Left ventricle myocardium inferior (tissue), 1 donor: ENCODE measurements around the gene ARHGAP4. TPM values are rescaled to one million over a fixed set of nuclear protein-coding genes. Genes with fewer than 3 reads are reported as not detected.

ENCODE experiments used
- DNase-seq: peaks from one replicate; pipeline ENCODE4 v3.0.0-alpha.2; 2020
- H3K27ac ChIP-seq: fragments of 200-600 bp; replicated peaks from 2 replicates; pipeline ENCODE4 v1.8.0; 2021
- H3K27me3 ChIP-seq: fragments of 200-600 bp; 2 replicates; pipeline ENCODE4 v1.8.0; 2021; ENCODE audit warnings: low read depth
- H3K36me3 ChIP-seq: fragments of 200-600 bp; 2 replicates; pipeline ENCODE4 v1.8.0; 2021
- H3K4me1 ChIP-seq: fragments of 200-600 bp; 2 replicates; pipeline ENCODE4 v1.8.0; 2021
- H3K4me3 ChIP-seq: fragments of 200-600 bp; 2 replicates; pipeline ENCODE4 v1.8.0; 2021; ENCODE audit warnings: mild to moderate bottlenecking, moderate library complexity
- H3K9me3 ChIP-seq: fragments of 200-600 bp; replicated peaks from 2 replicates; pipeline ENCODE4 v1.8.0; 2021
- intact Hi-C: fragments of 100-400 bp; cut with micrococcal nuclease; formaldehyde crosslinking; loops from one replicate; pipeline ENCODE4 v1.11.0; 2022
- total RNA-seq: library from RNA; stranded (reverse); fragmentation: NEBNext Ultra II Directional; extraction: Animal tissue kit (Norgen Biotek cat#: 25700); gene quantifications from one replicate; pipeline ENCODE4 v1.2.1, GENCODE V29; 2021
- TF ChIP-seq, protein P1 (sequence below): fragments of 200-600 bp; IDR thresholded peaks from 2 replicates; pipeline ENCODE4 v1.8.0; 2021; ENCODE audit warnings: antibody characterized with exemption, mild to moderate bottlenecking, borderline replicate concordance
- donor health status: DM: no; HTN: yes; CAD: no; lungs with severe emphysema.

ARHGAP4 gene
- total RNA-seq, 1 donor from 2014 or later, result 10.0 TPM

DNA sequence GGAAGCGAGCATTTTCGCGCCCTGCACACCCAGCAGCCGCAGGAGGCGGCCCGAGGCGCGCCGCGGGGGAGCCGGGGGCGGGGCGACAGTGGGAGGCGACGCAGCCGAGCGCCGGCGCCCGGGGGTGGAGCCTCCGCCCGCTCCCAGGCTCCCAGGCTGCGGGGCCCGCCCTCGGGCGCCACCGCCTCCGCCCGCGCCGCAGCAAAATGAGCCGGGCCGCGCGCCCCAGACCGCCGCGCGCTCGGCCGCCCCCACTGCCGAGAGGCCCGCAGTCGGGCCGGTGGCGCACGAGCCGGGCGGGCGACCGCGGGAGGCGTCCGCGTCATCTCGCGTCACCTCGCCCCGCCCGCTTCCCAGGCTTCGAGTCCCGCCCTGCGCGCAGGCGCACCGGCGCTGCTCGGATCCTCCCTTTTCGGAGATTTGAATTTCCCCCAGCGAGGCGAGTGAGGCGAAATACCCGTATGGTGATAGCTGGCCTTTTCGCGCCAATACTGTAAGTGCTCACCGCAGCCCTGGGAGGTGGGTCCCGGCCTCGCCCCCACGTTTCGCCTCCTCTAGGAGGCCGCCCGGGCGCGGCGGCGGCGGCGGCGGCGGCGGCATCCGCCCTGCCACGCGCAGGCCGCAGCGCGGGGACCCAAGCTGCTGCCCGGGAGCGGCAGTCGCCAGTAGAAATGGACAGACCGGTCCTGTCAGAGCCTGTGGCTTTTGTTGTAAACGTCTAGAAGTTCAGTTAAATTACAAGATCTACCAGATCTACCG is 46.5 kb upstream of the ARHGAP4 start, which contains the start of gene TMEM187:
TMEM187 (plus strand) TSS at position 387 of the 759 bp plus-strand sequence. CDS start 9,309 bp downstream, outside the sequence.
- TF ChIP-seq, protein P1, sequence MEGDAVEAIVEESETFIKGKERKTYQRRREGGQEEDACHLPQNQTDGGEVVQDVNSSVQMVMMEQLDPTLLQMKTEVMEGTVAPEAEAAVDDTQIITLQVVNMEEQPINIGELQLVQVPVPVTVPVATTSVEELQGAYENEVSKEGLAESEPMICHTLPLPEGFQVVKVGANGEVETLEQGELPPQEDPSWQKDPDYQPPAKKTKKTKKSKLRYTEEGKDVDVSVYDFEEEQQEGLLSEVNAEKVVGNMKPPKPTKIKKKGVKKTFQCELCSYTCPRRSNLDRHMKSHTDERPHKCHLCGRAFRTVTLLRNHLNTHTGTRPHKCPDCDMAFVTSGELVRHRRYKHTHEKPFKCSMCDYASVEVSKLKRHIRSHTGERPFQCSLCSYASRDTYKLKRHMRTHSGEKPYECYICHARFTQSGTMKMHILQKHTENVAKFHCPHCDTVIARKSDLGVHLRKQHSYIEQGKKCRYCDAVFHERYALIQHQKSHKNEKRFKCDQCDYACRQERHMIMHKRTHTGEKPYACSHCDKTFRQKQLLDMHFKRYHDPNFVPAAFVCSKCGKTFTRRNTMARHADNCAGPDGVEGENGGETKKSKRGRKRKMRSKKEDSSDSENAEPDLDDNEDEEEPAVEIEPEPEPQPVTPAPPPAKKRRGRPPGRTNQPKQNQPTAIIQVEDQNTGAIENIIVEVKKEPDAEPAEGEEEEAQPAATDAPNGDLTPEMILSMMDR, result no peak
- Histone ChIP-seq H3K9me3 (no peaks in the 10 kb centered on the region), H3K4me3 (peak within 1 kb of the TSS; percentile 83), H3K27ac (peak within 1 kb of the TSS; percentile 99), H3K27me3 (no peaks in the 10 kb centered on the region), H3K4me1 (peaks cover 42% of the 10 kb centered on the region), H3K36me3 (no peaks in the 10 kb centered on the region)
- intact Hi-C loops, result no loop called here
- peak; percentile 85 for DNase-seq

DNA sequence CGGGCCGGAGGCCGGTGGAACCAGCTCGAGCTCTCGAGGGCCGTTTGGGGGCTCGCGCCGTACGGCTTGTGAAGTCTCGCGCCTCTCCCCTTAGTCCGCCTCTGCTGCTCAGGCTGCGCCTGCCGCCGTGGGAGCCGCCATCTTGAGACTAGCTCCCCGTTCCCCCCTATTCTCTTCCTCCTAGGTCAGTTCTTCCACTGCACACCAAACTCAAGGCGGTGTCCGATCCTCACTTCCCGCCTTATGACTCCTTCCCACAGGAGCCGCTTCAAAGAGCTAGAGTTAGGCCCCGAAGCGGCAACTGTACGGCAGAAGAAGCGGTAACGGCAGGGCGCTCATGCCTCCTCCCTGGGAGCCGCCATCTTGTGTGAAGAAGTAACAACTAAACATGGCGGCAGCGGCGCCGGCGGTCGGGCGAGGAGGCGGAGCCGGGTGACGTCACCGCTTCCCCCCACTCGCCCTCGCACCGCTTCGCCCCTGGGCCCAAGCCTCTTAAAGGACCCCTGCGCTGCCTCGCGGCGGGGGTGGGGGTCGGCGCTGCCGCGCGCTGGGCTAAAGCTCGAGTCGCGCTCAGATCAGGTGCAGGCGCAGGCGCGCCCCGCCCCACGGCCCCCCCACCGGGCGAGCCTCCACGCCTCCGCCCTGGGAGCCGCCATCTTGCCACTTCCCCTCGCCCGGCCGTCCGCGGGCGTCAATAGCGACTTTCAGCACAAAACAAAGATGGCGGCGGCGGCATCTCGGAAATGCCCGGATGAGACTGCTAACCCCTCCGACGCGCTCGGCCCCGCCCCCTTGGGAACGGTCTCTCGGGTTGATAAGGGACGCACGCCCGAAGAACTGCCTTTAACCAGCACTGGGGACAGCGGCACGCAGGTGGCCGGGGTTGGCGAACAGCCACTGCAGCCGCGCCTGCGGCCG is 45.6 kb upstream of the ARHGAP4 start, which contains the start of gene HCFC1:
HCFC1 (minus strand) TSS at position 369 of the 918 bp plus-strand sequence. CDS start 978 bp downstream, outside the sequence.
- intact Hi-C loops, result no loop called here
- H3K4me1 ChIP-seq, result peaks cover 50% of the 10 kb centered on the region
- TF ChIP-seq, protein P1, result no peak
- no peaks in the 10 kb centered on the region for H3K36me3 ChIP-seq
- peak within 1 kb of the TSS; percentile 83 for H3K4me3 ChIP-seq
- no peaks in the 10 kb centered on the region for H3K27me3 ChIP-seq
- H3K9me3 ChIP-seq, result no peaks in the 10 kb centered on the region
- peak; percentile 91 for DNase-seq
- H3K27ac ChIP-seq, result peak within 1 kb of the TSS; percentile 99

DNA sequence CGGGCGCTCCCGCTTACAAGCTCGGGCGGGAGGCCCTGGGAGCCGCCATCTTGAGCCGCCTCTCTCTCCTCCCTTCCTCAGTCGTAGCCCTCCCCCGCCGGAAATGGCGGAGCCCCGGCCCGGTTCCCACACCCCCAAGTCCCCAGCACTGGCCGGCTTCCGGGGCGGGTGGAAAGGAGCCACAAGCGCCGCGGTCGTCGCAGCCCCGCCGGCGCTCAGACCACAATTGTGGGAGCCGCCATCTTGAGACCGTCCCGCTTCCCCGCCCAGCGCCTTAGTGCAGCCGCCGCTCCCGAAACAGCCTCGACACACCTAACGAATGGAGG is 45.0 kb upstream of the ARHGAP4 start:
- H3K4me3 ChIP-seq, result peak overlapping the region; percentile 83
- H3K27ac ChIP-seq, result peak overlapping the region; percentile 99
- no peaks in the 10 kb centered on the region for H3K27me3 ChIP-seq
- TF ChIP-seq, protein P1, result no peak
- no peaks in the 10 kb centered on the region for H3K36me3 ChIP-seq
- peak; percentile 88 for DNase-seq
- no peaks in the 10 kb centered on the region for H3K9me3 ChIP-seq
- intact Hi-C loops, result no loop called here
- H3K4me1 ChIP-seq, result peaks cover 56% of the 10 kb centered on the region

DNA sequence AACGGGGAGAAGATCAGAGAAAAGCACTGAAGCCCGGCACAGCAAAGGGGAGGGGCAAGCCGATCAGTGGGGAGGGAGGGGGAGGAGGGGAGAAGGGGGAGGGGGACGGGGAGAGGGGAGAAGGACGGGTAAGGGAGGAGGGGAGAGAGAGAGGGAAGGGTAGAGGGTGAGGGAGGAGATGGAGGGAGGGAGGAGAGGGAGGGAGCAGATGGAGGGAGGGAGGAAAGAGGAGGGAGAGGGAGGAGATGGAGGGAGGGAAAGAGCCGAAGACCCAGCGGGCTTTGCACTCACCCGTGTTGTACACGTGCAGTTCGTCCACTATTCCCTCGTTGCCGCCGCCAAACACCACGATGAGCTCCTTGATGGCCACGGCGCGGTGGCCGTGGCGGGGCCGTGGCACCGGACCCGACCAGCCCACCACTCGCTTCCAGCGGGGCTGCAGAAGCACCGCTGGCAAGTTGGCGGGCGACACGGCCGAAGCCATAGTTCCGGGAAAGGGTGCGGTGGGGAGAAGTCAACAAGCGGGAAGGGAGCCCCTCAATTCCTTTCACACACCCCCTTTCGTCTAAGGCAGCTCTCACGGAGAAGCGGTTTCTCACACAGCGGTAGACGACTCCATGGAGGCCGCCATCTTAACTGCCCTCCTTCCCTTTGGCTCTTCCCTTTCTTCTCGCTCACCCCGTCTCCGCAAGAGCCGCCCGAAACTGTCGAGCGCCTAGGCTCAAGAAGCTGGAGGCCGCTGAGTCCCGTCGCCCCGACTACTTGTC is 44.5 kb upstream of the ARHGAP4 start:
- no peaks in the 10 kb centered on the region for H3K27me3 ChIP-seq
- H3K4me1 ChIP-seq, result peaks cover 62% of the 10 kb centered on the region
- H3K4me3 ChIP-seq, result peak overlapping the region; percentile 83
- H3K27ac ChIP-seq, result peak overlapping the region; percentile 99
- intact Hi-C loops, result no loop called here
- no peak for DNase-seq
- no peaks in the 10 kb centered on the region for H3K9me3 ChIP-seq
- TF ChIP-seq, protein P1, result no peak
- H3K36me3 ChIP-seq, result no peaks in the 10 kb centered on the region

DNA sequence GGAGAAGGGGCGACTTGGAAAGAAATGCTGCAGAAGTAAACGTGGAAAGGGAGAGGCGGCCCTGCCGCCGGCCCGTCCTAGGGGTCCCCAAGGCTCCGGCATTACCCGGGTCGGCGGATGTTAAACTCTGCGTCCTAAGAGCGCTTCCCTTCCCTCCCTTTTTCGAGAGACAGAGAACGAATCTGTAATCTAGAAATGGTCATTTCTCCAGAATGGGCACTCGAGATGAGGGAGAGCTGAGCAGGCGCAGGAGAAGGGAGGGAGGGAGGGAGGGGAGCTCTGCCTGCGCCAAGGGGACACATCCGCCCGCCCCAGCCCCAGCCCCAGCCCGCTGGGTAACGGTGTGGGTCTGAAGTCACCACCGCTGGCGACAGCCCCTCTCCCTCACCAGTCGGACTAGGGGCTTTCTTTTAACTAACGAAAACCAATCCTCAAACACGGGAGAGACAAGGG is 43.9 kb upstream of the ARHGAP4 start:
- intact Hi-C loops, result no loop called here
- Histone ChIP-seq H3K27me3 (no peaks in the 10 kb centered on the region), H3K36me3 (no peaks in the 10 kb centered on the region), H3K4me1 (peaks cover 67% of the 10 kb centered on the region), H3K4me3 (peak overlapping the region; percentile 83), H3K27ac (peak overlapping the region; percentile 76), H3K9me3 (no peaks in the 10 kb centered on the region)
- no peak for DNase-seq
- TF ChIP-seq, protein P1, result no peak
